NCI-H1694 (cell line): Measurements from ENCODE around the gene IQSEC1.

Experiments
- DNase-seq: peaks from one replicate; lab custom pipeline; 2025; lab: John Stamatoyannopoulos, UW

The IQSEC1 gene

GRCh38 chr3:13085081-13085845 is 12.0 kb upstream of the IQSEC1 start:
- DNase-seq: no peak

GRCh38 chr3:13083898-13084297 is 10.7 kb upstream of the IQSEC1 start:
- no peak for DNase-seq

DNA sequence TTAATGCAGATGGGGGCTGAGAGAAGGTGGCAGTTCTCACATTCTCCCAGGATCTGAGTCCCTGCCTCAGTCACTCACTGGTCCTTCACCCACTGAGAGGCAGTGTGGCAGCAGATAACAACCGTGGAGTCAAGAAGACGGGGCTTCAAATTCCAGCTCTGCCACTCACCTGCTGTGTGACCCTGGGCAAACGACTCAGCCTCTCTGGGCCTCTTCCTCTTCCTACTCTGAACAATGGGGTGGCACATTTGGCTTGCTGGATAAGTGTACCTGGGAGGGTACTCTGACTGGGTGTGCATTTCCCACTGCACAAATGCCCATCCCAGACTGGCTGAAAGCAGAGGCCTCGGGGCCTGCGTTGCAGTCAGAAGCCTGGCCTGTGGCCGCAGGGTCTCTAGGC is 10.0 kb upstream of the IQSEC1 start:
- no peak for DNase-seq

- no peak for DNase-seq
These were observed 9.4 kb upstream of the IQSEC1 start for GRCh38 chr3:13082677-13083076.

- no peak for DNase-seq
These were observed 8.6 kb upstream of the IQSEC1 start for GRCh38 chr3:13081603-13082360.

DNA sequence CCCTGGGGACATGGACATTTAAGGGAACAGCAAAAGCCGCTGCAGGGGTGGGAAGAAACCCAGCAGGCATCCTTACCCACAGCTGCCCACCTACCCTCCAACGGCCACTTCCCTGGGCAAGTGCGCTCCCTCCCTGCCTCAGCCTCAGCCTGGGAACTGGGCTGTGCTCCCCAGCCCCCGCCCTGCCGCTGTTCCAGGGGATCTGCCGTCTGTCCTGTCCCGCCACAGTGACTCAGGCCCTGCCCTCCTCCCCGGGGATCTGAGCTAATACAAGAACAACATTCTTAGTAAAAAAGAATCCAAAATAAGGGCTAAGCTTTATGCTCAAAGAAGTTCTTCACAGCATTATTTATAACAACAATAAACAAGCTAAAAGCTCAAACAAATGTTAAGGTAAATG is 7.4 kb upstream of the IQSEC1 start:
- DNase-seq: no peak

GRCh38 chr3:13080026-13080425 is 6.8 kb upstream of the IQSEC1 start:
- no peak for DNase-seq

- DNase-seq: no peak
These were observed 6.3 kb upstream of the IQSEC1 start for GRCh38 chr3:13079510-13079909.

DNA sequence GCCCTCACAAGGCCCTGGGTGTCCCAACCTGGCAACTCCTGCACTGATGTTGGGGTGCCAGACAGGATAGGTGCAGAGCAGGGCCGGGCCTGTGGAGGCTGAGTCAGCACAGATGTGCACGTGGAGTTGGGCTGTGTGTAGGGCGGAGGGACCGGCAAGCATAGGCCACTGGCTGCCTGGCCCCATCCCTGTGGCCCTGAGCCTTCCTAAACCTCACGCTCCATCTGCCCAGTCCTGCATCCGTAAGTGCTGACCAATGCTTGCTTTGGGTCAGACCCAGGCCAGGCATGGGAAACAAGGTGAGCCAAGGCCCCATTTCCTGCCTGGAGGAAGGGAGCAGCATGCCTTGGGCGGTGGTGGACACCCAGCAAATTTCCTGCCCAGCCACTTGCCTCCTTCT is 5.8 kb upstream of the IQSEC1 start:
- DNase-seq: no peak

DNA sequence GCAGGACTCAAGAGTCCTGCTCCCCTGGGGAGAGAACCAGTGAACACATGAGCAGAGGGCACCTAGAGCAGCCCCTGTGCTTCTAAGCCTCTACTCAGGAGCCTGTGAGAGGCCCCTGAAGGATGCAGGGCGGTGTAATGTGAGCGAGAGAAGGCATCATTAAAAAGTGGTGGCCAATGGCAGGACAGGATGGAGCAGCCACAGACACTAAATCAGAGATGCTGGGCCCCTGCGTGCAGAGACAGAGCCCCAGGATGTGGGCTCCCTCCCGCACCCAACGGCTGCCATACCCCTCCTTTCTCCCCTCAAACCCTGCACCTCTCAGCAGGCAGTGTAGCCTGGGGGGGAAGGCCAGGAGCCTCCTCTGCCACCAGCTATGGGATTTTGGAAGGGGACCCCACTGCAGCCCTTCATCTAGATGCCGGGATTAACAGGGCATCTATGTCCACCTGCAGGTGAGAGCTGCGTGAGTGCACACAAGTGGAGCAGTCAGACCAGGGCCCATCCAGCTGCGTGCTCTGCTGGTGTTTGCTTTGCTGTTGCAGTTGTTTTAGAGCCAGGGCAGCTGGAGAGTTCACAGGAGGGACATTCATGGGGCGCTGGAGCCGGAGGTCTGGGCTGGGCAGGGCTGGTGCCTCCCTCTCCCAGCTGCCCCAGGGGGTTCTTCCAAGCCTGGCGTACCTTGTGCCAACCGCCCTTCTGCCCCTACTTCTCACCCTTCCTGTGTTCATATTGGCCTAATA is 5.1 kb upstream of the IQSEC1 start:
- no peak for DNase-seq

- peak; percentile 33 for DNase-seq
These were observed 4.4 kb upstream of the IQSEC1 start for GRCh38 chr3:13077431-13078162.

- no peak for DNase-seq
These were observed 2.9 kb upstream of the IQSEC1 start for GRCh38 chr3:13075986-13076654.

- no peak for DNase-seq
These were observed 2.1 kb upstream of the IQSEC1 start for GRCh38 chr3:13075318-13075717.

DNA sequence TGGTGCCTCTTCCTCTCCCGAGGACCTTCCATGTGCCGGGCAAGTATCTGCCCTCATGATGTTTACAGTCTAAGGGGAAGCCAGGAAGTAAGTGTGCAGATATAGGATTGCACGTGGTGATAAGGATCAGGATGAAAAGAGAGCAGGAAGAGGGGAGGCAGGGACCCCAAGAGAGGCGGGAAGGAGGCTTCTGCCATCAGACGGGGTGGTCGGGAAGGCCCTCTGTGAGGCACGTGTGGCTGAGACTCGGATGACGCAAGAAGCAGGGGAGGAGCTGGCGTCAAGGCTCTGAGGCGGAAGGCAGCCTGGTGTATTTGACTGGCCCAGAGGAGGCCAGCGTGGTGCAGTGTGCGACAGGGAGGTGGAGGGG is 762 bp upstream of the IQSEC1 start:
- DNase-seq: no peak

- no peak for DNase-seq
These were observed 466 bp downstream of the IQSEC1 start for GRCh38 chr3:13072600-13073325.

DNA sequence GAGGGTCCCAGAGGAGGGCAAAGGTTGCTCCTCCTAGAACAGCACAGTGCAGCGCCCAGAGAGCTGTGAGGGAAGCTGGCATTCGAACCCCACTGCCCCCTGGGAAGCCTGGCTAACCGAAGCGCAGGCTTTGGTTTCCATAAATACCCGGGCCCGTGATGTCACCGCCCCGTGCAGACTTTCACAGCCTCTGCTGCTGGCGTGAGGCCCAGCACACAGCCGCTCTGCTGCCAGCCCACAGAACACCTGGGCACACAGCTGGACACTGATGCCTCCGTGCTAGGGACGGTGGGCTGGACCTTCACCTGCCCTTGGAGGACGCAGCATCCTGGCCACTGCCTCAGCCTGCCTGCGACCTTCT is 1.0 kb downstream of the IQSEC1 start:
- peak; percentile 36 for DNase-seq

DNA sequence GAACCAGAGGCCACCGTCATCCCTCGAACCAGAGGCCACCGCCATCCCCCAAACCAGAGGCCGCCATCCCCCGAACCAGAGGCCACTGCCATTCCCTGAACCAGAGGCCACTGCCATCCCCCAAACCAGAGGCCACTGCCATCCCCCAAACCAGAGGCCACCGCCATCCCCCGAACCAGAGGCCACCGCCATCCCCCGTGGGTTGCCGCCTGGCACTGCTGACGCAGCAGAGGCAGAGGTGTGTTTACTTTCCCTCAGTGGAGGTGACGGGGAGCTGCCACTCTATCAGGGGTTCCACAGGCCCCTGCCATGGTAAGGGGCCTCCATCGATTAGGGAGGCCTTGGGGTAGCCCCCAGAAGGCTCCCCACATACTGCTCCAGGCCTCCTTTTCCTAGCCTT is 1.5 kb downstream of the IQSEC1 start:
- no peak for DNase-seq

DNA sequence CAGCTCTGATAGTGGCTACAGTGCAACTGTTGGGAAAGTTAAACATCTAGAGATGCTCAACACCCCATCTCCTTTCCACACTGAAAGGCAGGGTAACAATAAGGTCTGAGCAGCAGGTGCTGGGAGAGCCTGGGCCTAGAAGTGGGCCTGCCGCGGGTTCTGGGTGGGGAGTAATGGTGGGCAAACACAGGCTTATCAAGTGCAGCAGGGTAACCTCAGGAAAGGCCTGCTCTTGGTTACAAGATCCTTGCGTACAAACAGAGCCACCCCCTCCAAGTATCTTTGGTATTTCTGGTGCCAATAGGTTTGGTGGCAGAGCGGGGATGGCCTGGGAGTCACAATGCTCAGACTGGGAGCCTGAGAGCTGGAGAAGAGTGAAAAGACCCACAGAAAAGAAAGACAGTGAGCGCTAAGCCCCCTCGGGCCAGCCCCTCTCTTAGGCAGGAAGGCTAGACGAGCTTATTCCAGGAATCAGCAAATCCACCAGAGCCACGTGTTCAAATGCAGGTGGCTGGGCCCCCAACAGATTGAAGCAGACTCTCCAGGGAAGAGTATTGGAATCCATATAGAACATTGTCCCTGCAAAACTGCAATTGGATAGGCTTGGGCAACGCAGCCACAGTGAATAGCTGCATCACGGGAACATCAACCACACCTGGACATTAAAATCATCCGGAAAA is 2.7 kb downstream of the IQSEC1 start:
- DNase-seq: no peak

DNA sequence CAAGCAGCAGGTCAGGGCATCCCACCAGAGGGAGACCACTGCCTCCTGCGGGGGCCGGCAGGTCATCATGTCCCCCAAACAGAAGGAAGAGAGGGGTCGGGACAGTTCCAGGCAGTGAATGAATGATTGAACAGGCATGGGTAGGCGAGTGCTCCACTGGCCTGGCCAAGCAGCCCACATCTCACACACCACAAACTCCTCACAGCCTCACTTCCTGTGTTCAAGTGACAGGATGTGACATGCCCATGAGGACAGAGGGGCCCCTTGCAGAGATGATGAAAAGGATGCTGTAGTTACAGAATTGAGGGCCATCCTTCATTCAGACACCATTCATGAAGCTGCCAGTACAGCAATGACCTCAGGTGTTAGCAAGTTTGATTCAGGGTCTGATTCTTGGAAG is 3.7 kb downstream of the IQSEC1 start:
- no peak for DNase-seq

GRCh38 chr3:13068269-13069010 is 4.8 kb downstream of the IQSEC1 start:
- DNase-seq: no peak
